PFSK-1 (cell line): Measurements from ENCODE around the gene RARRES1. TPM values are rescaled to one million over a fixed set of nuclear protein-coding genes. Genes with fewer than 3 reads are reported as not detected.

Experiments
- FOXP2 ChIP-seq: optimal IDR thresholded peaks from 2 replicates; pipeline ENCODE3; 2011; ENCODE audit warnings: borderline replicate concordance, control low read depth, inconsistent platforms; ENCODE audit not compliant: insufficient read depth; ENCODE audit errors: extremely low read length, extremely low read depth
- POLR2AphosphoS5 ChIP-seq: IDR thresholded peaks from 2 replicates; pipeline ENCODE4 v1.6.1; 2012; ENCODE audit warnings: low read depth, mild to moderate bottlenecking, control low read depth, low read length, moderate library complexity
- SIN3A ChIP-seq: IDR thresholded peaks from 2 replicates; pipeline ENCODE4 v1.6.1; 2012; ENCODE audit warnings: mild to moderate bottlenecking, low read length, moderate library complexity, borderline replicate concordance; ENCODE audit not compliant: insufficient read depth
- TAF1 ChIP-seq: IDR thresholded peaks from 2 replicates; pipeline ENCODE4 v1.6.1; 2012; ENCODE audit warnings: low read length, control low read depth, borderline replicate concordance; ENCODE audit not compliant: insufficient read depth
- polyA plus RNA-seq: library from polyadenylated mRNA; unstranded; fragments of >200 nt; gene quantifications from one replicate; pipeline ENCODE4 v1.2.1, GENCODE V29; 2012; ENCODE audit warnings: low read depth, missing spikeins; ENCODE audit not compliant: insufficient read length
- TF ChIP-seq, protein P1 (sequence below), 2 experiments: IDR thresholded peaks; 2 replicates each; pipeline versions ENCODE4 v1.6.1 to v1.8.0; 2011 to 2012; ENCODE audit warnings: low read depth in 2 of 2, low read length in 2 of 2, control low read depth in 1 of 2, inconsistent platforms in 1 of 2, mild to moderate bottlenecking in 1 of 2, moderate library complexity in 1 of 2; ENCODE audit not compliant: insufficient read depth in 1 of 2

The RARRES1 gene, protein sequence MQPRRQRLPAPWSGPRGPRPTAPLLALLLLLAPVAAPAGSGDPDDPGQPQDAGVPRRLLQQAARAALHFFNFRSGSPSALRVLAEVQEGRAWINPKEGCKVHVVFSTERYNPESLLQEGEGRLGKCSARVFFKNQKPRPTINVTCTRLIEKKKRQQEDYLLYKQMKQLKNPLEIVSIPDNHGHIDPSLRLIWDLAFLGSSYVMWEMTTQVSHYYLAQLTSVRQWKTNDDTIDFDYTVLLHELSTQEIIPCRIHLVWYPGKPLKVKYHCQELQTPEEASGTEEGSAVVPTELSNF
- polyA plus RNA-seq = not detected

DNA sequence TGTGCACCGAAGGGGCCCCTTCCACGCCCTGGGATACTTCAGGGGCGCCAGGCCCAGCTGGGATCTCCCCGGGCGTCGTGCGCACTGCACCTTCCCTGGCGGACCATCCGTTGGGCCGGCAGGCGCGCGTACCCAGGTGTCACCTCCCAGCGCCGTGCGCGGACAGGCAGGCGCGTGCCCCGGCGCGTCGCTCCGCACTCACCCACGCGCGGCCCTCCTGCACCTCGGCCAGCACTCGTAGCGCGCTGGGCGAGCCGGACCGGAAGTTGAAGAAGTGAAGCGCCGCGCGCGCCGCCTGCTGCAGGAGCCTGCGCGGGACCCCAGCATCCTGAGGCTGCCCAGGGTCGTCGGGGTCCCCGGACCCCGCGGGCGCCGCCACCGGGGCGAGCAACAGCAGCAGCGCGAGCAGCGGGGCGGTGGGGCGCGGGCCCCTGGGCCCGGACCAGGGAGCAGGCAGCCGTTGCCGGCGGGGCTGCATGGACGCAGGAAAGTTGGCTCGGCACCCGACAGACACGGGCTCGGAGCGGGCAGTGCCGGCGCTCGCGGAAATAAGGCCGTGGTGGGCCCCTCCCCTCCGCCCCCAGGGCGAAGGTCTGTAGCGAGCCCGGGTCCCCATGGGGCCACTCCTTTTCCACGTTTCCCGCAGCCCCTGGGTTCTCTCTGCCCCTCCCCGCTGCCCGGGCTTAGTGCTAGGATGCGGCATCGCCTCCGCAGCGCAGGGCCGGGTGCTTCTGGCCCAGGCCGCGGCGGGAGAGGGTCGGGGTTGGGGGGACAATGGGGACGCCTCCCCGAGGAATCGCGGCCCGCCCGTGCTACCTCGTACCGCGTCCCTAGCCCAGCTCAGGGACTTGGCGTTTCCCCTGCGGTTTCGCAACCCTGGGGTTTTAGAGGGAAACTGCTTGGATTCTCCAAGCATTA is at the start of gene RARRES1:
RARRES1 (minus strand) TSS at position 520 of the 918 bp plus-strand sequence; CDS start at position 478, 42 bp downstream.
- TF ChIP-seq FOXP2 = no peak

DNA sequence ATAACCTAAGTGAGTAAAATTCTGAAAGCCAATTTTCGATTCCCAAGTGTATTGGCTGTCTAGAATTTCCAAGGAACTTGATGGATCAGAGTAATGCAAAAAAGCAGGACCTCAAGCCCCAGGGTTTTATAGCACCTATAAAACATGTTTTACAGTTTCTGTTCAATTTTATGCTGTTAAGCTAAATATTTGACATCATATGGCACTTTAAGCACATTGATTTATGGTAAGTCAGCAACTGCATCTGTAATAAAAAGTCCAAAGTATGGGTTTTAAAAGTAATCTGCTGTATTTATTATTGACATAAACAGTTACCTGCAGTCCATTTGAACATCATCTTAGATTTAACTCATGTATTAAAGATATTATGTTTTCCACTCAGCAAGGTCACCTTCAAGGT is 49.6 kb upstream of the RARRES1 start:
- TF ChIP-seq TAF1 (no peak), SIN3A (no peak)
- TF ChIP-seq, protein P1, sequence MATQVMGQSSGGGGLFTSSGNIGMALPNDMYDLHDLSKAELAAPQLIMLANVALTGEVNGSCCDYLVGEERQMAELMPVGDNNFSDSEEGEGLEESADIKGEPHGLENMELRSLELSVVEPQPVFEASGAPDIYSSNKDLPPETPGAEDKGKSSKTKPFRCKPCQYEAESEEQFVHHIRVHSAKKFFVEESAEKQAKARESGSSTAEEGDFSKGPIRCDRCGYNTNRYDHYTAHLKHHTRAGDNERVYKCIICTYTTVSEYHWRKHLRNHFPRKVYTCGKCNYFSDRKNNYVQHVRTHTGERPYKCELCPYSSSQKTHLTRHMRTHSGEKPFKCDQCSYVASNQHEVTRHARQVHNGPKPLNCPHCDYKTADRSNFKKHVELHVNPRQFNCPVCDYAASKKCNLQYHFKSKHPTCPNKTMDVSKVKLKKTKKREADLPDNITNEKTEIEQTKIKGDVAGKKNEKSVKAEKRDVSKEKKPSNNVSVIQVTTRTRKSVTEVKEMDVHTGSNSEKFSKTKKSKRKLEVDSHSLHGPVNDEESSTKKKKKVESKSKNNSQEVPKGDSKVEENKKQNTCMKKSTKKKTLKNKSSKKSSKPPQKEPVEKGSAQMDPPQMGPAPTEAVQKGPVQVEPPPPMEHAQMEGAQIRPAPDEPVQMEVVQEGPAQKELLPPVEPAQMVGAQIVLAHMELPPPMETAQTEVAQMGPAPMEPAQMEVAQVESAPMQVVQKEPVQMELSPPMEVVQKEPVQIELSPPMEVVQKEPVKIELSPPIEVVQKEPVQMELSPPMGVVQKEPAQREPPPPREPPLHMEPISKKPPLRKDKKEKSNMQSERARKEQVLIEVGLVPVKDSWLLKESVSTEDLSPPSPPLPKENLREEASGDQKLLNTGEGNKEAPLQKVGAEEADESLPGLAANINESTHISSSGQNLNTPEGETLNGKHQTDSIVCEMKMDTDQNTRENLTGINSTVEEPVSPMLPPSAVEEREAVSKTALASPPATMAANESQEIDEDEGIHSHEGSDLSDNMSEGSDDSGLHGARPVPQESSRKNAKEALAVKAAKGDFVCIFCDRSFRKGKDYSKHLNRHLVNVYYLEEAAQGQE (IDR thresholded peaks at IDR 0.05; ENCODE audit: insufficient read depth in 1 of 2, low read depth in 2 of 2, low read length in 2 of 2) = no peak

DNA sequence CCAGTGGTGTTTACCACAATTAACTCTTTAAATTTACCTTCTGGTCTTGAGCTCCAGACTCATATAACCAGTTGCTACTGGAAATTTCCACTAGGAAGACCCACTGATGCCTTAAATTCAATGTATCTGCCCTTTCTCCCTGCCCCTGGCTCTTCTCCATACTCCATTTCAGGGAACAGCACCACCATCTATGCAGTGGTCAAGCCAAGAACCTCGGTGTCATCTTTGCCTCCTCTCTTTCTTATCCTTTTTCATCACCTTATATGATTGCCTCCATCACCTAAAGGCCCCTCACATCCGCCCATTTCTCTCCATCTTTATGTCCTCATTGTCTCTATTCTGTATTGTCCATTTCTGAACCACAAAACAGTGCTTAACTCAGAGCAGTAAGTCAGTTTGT is 48.9 kb upstream of the RARRES1 start:
- no peak for TF ChIP-seq SIN3A
- TF ChIP-seq TAF1 = no peak
- TF ChIP-seq, protein P1 (IDR thresholded peaks at IDR 0.05; ENCODE audit: insufficient read depth in 1 of 2, low read depth in 2 of 2, low read length in 2 of 2) = no peak
- TF ChIP-seq POLR2AphosphoS5 = no peak
- no peak for TF ChIP-seq FOXP2

DNA sequence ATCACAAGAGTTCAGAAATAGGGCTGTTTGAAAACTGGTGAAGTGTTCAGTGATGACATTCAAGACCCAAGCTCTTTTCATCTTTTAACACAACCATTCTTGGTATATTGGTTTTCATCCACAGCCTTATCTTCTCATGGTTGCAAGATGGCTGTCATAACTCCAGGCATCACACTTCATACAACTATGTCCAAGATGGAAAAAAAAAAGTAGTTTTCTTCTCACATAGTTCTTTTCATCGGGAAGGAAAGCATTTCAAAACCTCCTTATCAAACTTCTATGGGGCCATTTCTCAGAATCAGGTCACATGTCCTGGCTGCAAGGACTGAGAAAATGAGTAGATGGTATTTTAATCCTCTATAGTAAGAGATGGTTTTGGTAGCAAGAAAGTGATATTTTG is 48.5 kb upstream of the RARRES1 start:
- TF ChIP-seq SIN3A (no peak), FOXP2 (no peak)
- TF ChIP-seq, protein P1 (IDR thresholded peaks at IDR 0.05; ENCODE audit: insufficient read depth in 1 of 2, low read depth in 2 of 2, low read length in 2 of 2) = no peak

DNA sequence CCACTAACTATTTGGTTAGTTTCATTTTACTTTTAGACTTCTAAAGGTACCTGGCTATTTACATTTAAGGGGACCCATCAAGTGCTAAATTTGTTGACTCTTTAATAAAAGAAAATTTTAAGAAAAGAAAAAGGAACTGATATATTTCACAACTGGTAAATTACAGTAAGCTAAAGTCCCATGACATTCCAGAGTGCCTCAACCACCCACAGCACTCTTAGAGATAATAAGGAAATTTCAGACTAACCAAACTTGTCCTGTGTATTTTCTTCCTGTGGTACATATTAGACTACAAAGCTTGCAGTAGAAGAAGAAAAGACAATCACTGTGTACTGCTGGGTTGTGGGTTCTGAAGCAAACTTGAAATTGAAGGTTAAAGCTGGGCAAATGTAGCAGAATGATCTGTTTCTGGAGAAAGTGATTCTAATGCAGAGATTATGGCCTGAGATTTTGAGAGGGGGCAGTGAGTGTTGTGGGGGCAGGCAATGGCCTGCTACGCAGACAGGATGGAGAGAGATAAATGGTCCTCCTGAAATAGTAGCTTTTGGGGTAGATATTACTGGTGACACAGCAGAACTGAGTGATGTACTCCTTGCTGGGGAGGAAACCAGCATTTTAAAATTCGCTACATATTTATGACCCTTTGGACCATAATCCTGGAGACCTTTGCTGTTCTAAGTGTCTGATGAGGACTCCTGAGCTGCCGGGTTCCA is 45.1 kb upstream of the RARRES1 start:
- TF ChIP-seq, protein P1 (IDR thresholded peaks at IDR 0.05; ENCODE audit: insufficient read depth in 1 of 2, low read depth in 2 of 2, low read length in 2 of 2) = no peak
- TF ChIP-seq SIN3A (no peak), TAF1 (no peak), POLR2AphosphoS5 (no peak), FOXP2 (no peak)
